Natural killer cell (primary cell): ENCODE measurements around the gene ACYP2. TPM values are rescaled to one million over a fixed set of nuclear protein-coding genes. Genes with fewer than 3 reads are reported as not detected.

ENCODE experiments used
- ATAC-seq, 3 donors: fragments of 150-1000 bp in 2 of 3; fragments of 200-7000 bp in 1 of 3; cut with Tn5 transposase; 1 replicate in 1 of 3; 2 replicates in 2 of 3; pipeline ENCODE4 v1.10.0; 2021; ENCODE audit warnings: mild to moderate bottlenecking in 2 of 3, moderate library complexity in 2 of 3
- DNase-seq, 2 donors: peaks; one replicate each; pipeline versions ENCODE4 v3.0.0 to v3.0.0-alpha.2; 2013 to 2021; ENCODE audit warnings: mixed read lengths in 1 of 2
- H3K27ac ChIP-seq: one replicate; pipeline ENCODE4 v1.5.1; 2013; ENCODE audit warnings: mild to moderate bottlenecking, low read length
- H3K27me3 ChIP-seq: one replicate; pipeline ENCODE4 v1.6.1; 2013; ENCODE audit warnings: low read length; ENCODE audit not compliant: control insufficient read depth, insufficient read depth
- H3K36me3 ChIP-seq: one replicate; pipeline ENCODE4 v1.6.1; 2013; ENCODE audit warnings: low read length; ENCODE audit not compliant: control insufficient read depth, insufficient read depth
- H3K4me1 ChIP-seq: one replicate; pipeline ENCODE4 v1.6.1; 2013; ENCODE audit warnings: low read length; ENCODE audit not compliant: control insufficient read depth, insufficient read depth
- H3K4me3 ChIP-seq: one replicate; pipeline ENCODE4 v1.5.1; 2013; ENCODE audit warnings: low read length
- H3K9me3 ChIP-seq: one replicate; pipeline ENCODE4 v1.6.1; 2013; ENCODE audit warnings: low read length; ENCODE audit not compliant: control insufficient read depth, insufficient read depth
- H3K27ac Mint-ChIP-seq, 2 donors: one replicate each; pipeline ENCODE4 v1.8.0; 2022; ENCODE audit warnings: mild to moderate bottlenecking in 2 of 2, mixed read lengths in 2 of 2, moderate library complexity in 1 of 2
- H3K27me3 Mint-ChIP-seq, 2 donors: one replicate each; pipeline ENCODE4 v1.8.0; 2022; ENCODE audit warnings: low read depth in 2 of 2, mixed read lengths in 2 of 2
- H3K36me3 Mint-ChIP-seq: one replicate; pipeline ENCODE4 v1.8.0; 2022; ENCODE audit warnings: mixed read lengths
- H3K4me1 Mint-ChIP-seq, 2 donors: one replicate each; pipeline ENCODE4 v1.8.0; 2022; ENCODE audit warnings: mixed read lengths in 2 of 2
- H3K4me3 Mint-ChIP-seq: one replicate; pipeline ENCODE4 v1.8.0; 2022; ENCODE audit warnings: mild to moderate bottlenecking, moderate library complexity, mixed read lengths
- H3K9me3 Mint-ChIP-seq, 2 donors: one replicate each; pipeline ENCODE4 v1.8.0; 2022; ENCODE audit warnings: mixed read lengths in 2 of 2
- WGBS: methylation state at CpG from one replicate; pipeline ENCODE4 v1.1.7; 2013; ENCODE audit warnings: missing lambda C conversion rate; ENCODE audit not compliant: insufficient coverage; 5-methylcytosine and 5-hydroxymethylcytosine counted together
- intact Hi-C: fragments of 100-400 bp; cut with micrococcal nuclease; formaldehyde crosslinking; loops from one replicate; pipeline ENCODE4 v1.14.2; 2022
- total RNA-seq, 4 donors: library from RNA; stranded (reverse); fragments of 120-200 nt in 1 of 4; gene quantifications; one replicate each; pipeline versions ENCODE4 v1.2.3 to v1.2.4, GENCODE V29; 2013 to 2022
- TF ChIP-seq, protein P1 (sequence below): fragments of 200-600 bp; IDR thresholded peaks from one replicate; pipeline ENCODE4 v1.8.0; 2022; ENCODE audit warnings: antibody characterized with exemption

Gene ACYP2
- total RNA-seq, 3 donors from 2014 or later (not counting 1 experiment from before 2014, with no cell fraction given), result 14.3 to 18.1 (median 16.7) TPM

DNA sequence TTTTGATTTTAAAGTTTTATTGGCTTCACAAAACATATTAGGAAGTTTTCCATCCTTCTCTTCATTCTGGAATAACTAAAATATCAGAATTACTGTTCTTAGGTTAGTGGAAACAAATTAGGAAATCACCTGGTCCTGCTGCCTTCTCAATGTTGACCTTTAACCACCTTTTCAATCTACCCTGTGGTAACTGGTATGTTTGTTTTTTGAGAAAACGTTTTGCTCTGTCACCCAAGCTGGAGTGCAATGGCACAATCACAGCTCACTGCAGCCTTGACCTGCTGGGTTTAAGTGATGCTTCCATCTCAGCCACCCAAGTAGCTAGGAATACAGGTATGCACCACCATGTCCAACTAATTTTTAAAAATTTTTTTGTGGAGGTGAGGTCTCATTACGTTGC, 28.4 kb downstream of the ACYP2 start:
- H3K36me3 ChIP-seq, result no peaks in the 10 kb centered on the region
- no peak overlapping the region for H3K27ac Mint-ChIP-seq
- H3K4me1 ChIP-seq, result no peaks in the 10 kb centered on the region
- H3K27ac ChIP-seq, result no peak overlapping the region
- TF ChIP-seq, protein P1, sequence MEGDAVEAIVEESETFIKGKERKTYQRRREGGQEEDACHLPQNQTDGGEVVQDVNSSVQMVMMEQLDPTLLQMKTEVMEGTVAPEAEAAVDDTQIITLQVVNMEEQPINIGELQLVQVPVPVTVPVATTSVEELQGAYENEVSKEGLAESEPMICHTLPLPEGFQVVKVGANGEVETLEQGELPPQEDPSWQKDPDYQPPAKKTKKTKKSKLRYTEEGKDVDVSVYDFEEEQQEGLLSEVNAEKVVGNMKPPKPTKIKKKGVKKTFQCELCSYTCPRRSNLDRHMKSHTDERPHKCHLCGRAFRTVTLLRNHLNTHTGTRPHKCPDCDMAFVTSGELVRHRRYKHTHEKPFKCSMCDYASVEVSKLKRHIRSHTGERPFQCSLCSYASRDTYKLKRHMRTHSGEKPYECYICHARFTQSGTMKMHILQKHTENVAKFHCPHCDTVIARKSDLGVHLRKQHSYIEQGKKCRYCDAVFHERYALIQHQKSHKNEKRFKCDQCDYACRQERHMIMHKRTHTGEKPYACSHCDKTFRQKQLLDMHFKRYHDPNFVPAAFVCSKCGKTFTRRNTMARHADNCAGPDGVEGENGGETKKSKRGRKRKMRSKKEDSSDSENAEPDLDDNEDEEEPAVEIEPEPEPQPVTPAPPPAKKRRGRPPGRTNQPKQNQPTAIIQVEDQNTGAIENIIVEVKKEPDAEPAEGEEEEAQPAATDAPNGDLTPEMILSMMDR, result no peak
- H3K9me3 Mint-ChIP-seq, result no peaks in the 10 kb centered on the region
- 62% methylated on average over 2 of the region's 2 CpGs for WGBS
- no peaks in the 10 kb centered on the region for H3K9me3 ChIP-seq
- no peaks in the 10 kb centered on the region for H3K27me3 ChIP-seq
- H3K27me3 Mint-ChIP-seq, result no peaks in the 10 kb centered on the region
- H3K4me1 Mint-ChIP-seq, result no peaks in the 10 kb centered on the region
- no peak overlapping the region for H3K4me3 Mint-ChIP-seq
- ATAC-seq (no peak), DNase-seq (no peak)
- no peaks in the 10 kb centered on the region for H3K36me3 Mint-ChIP-seq
- intact Hi-C loops, result no loop called here
- no peak overlapping the region for H3K4me3 ChIP-seq

DNA sequence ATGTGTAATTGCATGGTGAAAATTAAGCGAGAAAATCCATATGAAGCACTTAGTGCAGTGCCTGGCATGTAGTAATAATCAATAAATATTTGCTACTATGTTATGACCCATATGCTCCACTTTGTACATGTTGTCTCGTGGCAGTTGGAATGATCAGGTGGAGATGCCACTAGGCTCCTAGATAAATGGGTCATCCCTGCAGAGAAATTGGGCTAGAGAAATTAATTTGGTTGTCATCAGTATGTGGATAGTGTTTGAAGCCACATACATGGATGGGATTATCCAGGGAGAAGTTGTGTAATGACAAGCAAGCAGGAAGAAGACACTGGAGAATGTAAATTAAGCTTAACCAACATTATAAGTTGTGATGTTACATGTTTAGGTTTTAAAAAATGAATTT, 33.0 kb downstream of the ACYP2 start:
- WGBS, result 100% methylated on average over 2 of the region's 2 CpGs
- no peak overlapping the region for H3K27ac Mint-ChIP-seq
- Histone ChIP-seq H3K4me1 (no peaks in the 10 kb centered on the region), H3K36me3 (no peaks in the 10 kb centered on the region), H3K4me3 (no peak overlapping the region), H3K27me3 (no peaks in the 10 kb centered on the region), H3K27ac (no peak overlapping the region), H3K9me3 (no peaks in the 10 kb centered on the region)
- no peaks in the 10 kb centered on the region for H3K4me1 Mint-ChIP-seq
- intact Hi-C loops, result no loop called here
- TF ChIP-seq, protein P1, result no peak
- peaks cover 5% of the 10 kb centered on the region for H3K36me3 Mint-ChIP-seq
- ATAC-seq, result no peak
- no peaks in the 10 kb centered on the region for H3K27me3 Mint-ChIP-seq
- H3K9me3 Mint-ChIP-seq, result no peaks in the 10 kb centered on the region
- H3K4me3 Mint-ChIP-seq, result no peak overlapping the region
- no peak for DNase-seq

- Histone ChIP-seq H3K36me3 (no peaks in the 10 kb centered on the region), H3K27me3 (no peaks in the 10 kb centered on the region), H3K27ac (no peak overlapping the region), H3K4me3 (no peak overlapping the region), H3K9me3 (no peaks in the 10 kb centered on the region), H3K4me1 (no peaks in the 10 kb centered on the region)
- H3K27ac Mint-ChIP-seq, result no peak overlapping the region
- no peak for ATAC-seq
- no peak for DNase-seq
- WGBS, result 100% methylated on average over 2 of the region's 3 CpGs
- H3K27me3 Mint-ChIP-seq, result no peaks in the 10 kb centered on the region
- intact Hi-C loops, result no loop called here
- TF ChIP-seq, protein P1, result no peak
- no peaks in the 10 kb centered on the region for H3K9me3 Mint-ChIP-seq
- H3K4me3 Mint-ChIP-seq, result no peak overlapping the region
- no peaks in the 10 kb centered on the region for H3K4me1 Mint-ChIP-seq
- H3K36me3 Mint-ChIP-seq, result peaks cover 16% of the 10 kb centered on the region
Observed at GRCh38 chr2:54149638-54150441, 34.4 kb downstream of the ACYP2 start.

DNA sequence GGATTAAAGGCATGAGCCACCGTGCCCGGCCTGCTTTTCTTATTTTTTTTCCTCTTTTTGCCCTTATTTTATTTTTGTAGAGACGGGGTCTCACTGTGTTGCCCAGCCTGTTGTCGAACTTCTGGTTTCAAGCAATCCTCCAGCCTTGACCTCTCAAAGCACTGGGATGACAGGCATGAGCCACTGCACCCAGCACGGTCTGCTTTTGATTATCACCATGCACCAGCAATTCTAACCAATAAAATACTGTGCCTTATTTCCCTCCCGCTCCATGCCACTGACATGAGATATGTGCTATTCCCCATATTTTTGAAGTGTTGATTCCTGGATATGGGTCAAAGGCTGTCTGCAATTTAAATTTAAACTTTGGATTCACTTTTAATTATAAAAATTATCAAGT, 42.9 kb downstream of the ACYP2 start:
- no peaks in the 10 kb centered on the region for H3K9me3 ChIP-seq
- H3K4me1 Mint-ChIP-seq, result no peaks in the 10 kb centered on the region
- H3K4me1 ChIP-seq, result no peaks in the 10 kb centered on the region
- H3K9me3 Mint-ChIP-seq, result peaks cover 2 to 3% of the 10 kb centered on the region in 2 donors
- no peak overlapping the region for H3K27ac Mint-ChIP-seq
- 95% methylated on average over 6 of the region's 6 CpGs for WGBS
- intact Hi-C loops, result no loop called here
- no peak for DNase-seq
- TF ChIP-seq, protein P1, result no peak
- peaks cover 22% of the 10 kb centered on the region for H3K36me3 Mint-ChIP-seq
- no peaks in the 10 kb centered on the region for H3K27me3 ChIP-seq
- no peaks in the 10 kb centered on the region for H3K27me3 Mint-ChIP-seq
- H3K27ac ChIP-seq, result no peak overlapping the region
- no peak for ATAC-seq
- H3K4me3 ChIP-seq, result no peak overlapping the region
- H3K4me3 Mint-ChIP-seq, result no peak overlapping the region
- peaks cover 2% of the 10 kb centered on the region for H3K36me3 ChIP-seq
